Activated CD4-positive, CD25-positive, alpha-beta regulatory T cell (primary cell): Measurements from ENCODE around the gene SOX4.

ENCODE experiments used
- DNase-seq, 4 experiments: peaks; one replicate each; lab custom pipeline; 2025; lab: John Stamatoyannopoulos, UW

SOX4 gene

DNA sequence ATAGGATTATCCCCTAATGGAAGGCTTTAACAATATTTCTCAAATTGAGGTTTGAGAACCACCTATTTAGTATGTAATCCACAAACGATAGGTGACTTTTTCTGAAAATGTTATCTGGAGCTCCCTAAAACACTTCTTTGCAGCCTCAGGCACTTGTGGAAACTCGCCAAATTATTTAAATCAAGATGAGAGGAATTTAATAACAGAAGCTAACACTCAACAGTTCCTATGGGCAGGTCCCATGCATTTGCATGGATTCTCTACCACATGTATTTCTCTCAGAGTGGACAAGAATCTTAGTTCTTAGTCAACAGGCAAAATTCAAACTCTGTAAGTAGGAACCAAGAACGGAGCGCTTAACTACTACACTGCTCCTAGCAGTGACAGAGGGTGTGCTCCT is 20.7 kb downstream of the SOX4 start:
- no peak for DNase-seq

DNA sequence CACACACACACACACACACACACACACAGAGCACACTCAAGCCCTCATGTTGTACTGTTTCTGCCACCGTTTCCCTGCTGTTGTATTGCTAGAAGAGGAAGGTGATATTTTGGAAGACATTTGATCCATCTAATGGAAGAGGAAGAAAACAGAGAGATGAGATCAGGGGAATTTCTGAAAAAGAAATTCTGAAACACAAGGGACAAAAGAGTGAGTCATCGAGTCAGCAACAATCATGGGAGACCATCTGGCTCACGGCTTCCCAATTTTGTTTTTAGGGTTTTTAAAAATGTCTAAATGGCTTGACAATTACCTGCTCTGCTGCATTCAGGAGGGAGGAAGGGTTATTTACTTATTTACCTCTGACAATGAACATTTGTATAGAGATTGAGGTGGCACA is 22.0 kb downstream of the SOX4 start:
- no peak for DNase-seq

DNA sequence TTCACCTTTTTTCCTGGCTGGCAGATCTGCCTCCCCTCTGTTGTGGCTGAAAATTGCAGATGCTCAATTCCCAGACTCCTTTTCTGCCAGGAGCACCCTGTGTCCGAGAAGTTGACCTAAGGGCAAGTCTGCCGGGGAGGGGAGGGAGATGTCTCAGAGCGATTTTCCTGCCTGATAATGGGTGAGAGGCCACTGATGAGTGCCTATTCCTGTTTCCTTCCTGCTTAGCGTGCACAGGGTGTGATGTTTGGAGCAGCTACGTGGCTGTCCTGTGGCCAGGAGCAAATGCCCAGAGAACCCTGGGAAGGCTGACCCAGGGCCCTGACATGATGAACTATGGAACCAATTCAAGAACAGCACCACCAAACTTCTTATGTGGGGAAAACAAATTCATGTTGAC is 22.5 kb downstream of the SOX4 start:
- DNase-seq = no peak

DNA sequence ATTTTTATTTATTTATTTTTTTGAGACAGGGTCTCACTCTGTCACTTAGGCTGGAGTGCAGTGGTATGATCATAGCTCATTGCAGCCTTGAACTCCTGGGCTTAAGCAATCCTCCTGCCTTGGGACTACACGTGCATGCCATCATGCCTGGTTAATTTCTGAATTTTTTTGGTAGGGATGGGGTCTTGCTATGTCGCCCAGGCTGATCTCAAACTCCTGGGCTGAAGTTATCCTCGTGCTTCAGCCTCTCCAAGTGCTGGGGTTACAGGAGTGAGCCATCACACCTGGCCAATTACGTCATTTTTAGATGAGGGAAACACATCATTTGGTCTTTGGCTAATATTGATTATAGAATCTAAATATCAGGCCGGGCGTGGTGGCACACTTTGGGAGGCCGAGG is 32.1 kb downstream of the SOX4 start:
- no peak for DNase-seq

DNA sequence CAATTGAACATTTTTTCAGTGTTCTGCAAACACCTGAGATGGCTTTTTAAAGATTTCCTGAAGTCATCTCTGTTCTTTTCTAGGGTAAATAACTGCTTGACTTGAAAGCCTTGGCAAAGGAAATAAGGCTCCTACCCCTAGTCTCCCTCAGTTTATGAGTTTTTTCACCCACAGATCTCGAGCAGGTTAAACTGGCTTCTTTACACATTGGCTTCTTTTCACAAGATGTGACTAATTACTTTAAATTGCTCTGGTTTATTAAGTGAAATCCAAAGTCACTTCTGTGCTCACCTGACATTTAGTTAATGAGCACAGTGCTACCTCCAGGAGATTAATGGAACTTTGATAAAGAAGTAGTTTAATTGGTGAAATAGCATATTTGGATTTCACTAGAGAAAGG is 33.2 kb downstream of the SOX4 start:
- no peak for DNase-seq

DNA sequence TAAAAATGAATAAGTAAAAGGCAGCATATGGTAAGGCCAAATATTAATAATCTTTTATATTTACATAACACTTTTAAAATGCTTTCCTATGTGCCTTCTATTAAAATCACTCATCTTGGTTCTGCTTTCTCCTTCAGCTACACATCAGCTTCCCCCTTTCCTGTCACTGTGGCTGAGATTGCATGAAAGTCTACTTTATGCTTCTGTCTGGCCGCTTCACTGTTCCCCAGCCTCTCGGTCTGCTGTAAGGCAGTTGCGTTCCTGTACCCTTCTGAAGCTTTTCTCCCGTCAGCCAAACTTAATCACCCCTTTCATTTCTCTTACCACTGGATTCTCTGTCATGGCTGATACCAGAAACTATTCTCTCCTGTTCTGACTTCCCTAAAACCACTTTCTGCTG is 34.6 kb downstream of the SOX4 start:
- DNase-seq = no peak

DNA sequence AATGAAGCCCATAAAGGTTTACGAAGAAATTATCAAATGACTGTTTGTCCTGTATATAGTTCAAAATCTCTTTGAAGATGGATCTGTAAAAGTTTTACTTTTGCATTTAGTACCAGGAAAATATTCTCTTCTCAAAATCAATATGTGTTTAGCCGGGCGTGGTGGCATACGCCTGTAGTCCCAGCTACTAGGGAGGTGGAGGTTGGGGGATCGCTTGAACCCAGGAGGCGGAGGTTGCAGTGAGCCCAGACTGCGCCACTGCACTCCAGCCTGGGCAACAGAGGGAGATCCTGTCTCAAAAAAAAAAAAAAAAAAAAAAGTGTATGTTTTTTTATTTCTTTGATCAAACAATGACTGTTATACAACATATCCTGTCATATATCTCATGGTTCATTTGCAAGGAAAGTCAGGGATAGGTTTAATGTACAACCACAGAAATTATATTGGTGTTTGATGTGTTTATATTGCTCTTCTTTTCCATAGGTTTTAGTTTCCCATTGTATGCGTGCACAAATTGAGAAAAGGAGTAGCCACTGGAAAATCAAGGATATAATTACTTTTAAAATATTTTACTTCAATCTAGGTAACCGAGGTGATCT is 40.1 kb downstream of the SOX4 start:
- DNase-seq = no peak

DNA sequence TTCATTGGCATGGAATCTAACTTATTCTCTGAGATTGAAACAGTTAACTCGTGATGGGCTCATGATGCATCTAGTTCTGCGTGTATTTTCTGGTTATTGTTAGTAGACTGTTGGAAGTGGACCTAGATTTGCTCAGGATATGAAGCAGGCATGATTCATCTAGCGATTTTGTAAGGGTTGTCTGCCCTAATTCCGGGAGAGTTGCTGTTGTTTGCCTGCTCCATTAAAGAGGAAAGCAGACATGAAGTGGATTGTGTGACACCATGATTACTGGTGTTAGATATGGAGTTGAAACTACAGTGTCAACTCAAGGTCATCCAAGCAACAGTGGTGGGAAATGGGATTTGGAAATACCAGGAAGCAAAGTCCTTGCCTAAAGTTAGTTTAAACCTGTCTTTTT is 41.0 kb downstream of the SOX4 start:
- no peak for DNase-seq

DNA sequence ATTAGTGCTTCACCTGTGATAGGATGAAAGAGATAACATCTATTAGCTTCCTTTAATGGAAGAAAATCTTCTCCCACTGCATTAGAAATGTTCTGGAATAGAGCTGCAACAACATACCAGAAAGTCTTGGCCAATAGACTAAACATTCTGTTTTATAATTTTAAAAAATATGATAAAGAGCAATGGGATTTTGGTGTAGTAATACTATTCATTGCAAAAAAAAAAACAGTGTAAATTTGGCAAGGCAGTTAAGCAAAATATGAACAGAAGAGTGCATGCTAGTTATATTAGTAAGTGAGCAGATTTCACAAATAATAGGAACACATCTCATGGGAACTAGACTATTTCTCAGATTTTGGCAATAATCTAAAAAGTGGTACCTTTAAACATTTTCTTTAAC is 43.3 kb downstream of the SOX4 start:
- no peak for DNase-seq

DNA sequence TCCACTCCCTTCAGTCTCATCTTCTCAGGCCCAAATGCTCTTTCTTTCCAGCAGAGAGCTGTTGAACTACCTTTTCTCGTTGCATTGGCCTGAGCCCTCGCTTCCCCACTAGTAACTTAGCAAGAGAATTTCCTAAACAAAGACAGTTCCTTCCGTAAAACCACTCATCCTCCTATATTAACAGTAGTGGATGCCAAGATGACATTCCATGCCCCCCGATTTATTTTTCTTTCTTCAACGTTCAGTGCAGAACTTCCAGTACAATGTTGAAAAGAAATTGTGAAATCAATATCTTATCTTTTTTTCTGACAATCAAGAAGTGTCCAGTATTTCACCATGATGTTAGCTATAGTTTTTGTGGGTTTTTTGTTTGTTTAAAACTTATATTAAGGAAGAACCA is 45.8 kb downstream of the SOX4 start:
- no peak for DNase-seq
